Left lung (tissue), 10 donors: ENCODE results near the gene CTDNEP1. TPM values are rescaled to one million over a fixed set of nuclear protein-coding genes. Genes with fewer than 3 reads are reported as not detected.

Source experiments
- ATAC-seq: fragments of 200-7000 bp; cut with Tn5 transposase; one replicate; pipeline ENCODE4 v1.9.1; 2020; ENCODE audit warnings: moderate library complexity
- DNase-seq, 4 donors: peaks; one replicate each; pipeline ENCODE4 v3.0.0-alpha.2; 2013 to 2020
- H3K27ac ChIP-seq, 2 donors: fragments of 200-600 bp; sonication (generic) in 1 of 2; one replicate each; pipeline versions ENCODE4 v1.5.0 to v1.8.0; 2020 to 2021
- H3K27me3 ChIP-seq, 2 donors: fragments of 200-600 bp; sonication (generic) in 1 of 2; one replicate each; pipeline versions ENCODE4 v1.5.0 to v1.8.0; 2020 to 2021
- H3K36me3 ChIP-seq, 2 donors: fragments of 200-600 bp; sonication (generic) in 1 of 2; one replicate each; pipeline versions ENCODE4 v1.5.0 to v1.8.0; 2020 to 2021
- H3K4me1 ChIP-seq, 2 donors: fragments of 200-600 bp; one replicate each; pipeline ENCODE4 v1.8.0; 2021
- H3K4me3 ChIP-seq, 2 donors: fragments of 200-600 bp; sonication (generic) in 1 of 2; one replicate each; pipeline versions ENCODE4 v1.5.0 to v1.8.0; 2020 to 2021; ENCODE audit warnings: mild to moderate bottlenecking in 1 of 2
- H3K9me3 ChIP-seq, 2 donors: fragments of 200-600 bp; sonication (generic) in 1 of 2; one replicate each; pipeline versions ENCODE4 v1.5.0 to v1.8.0; 2020 to 2021
- intact Hi-C, 2 donors: fragments of 100-400 bp; cut with DNase I; formaldehyde crosslinking; loops; one replicate each; pipeline versions ENCODE4 v1.11.2 to v1.14.2; 2022
- polyA plus RNA-seq, 6 donors: library from polyadenylated mRNA; unstranded; fragments of 120-200 nt; gene quantifications; one replicate each; pipeline ENCODE4 v1.2.1, GENCODE V29; 2013; ENCODE audit not compliant: insufficient read length in 6 of 6
- total RNA-seq, 2 donors: library from RNA; stranded (reverse); fragmentation: NEBNext Ultra II Directional; extraction: Animal tissue kit (Norgen Biotek cat#: 25700); gene quantifications; one replicate each; pipeline ENCODE4 v1.2.1, GENCODE V29; 2021
- TF ChIP-seq, protein P1 (sequence below), 2 donors: fragments of 200-600 bp; sonication (generic) in 1 of 2; IDR thresholded peaks; one replicate each; pipeline versions ENCODE4 v1.5.0 to v1.8.0; 2021; ENCODE audit warnings: antibody characterized with exemption in 2 of 2
- donor health status: DM: no; HTN: yes; CAD: no.
- donor health status: DM: no; HTN: no; CAD: no.

Gene CTDNEP1
- total and polyA plus RNA-seq, 8 donors: 133 to 171 (median 146) TPM

DNA sequence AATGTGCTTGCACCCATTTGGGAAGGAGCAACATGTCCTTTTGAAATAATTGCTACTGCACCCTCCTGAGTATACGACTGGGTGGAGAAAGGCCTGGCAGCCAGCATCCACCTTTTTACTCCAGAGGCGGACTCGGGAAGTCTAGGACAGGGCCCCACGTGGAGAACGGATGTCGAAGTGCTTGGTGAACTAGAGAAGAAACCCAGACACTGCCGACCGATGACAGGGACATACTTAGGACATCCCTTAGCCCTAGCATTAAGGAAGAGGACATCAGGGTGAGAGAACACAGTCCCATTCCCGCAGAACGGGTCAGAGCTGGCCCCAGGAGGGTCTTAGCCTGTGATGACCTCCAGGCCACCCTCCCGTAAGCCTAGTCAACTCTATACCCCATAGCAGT is 39.2 kb upstream of the CTDNEP1 start:
- TF ChIP-seq, protein P1, sequence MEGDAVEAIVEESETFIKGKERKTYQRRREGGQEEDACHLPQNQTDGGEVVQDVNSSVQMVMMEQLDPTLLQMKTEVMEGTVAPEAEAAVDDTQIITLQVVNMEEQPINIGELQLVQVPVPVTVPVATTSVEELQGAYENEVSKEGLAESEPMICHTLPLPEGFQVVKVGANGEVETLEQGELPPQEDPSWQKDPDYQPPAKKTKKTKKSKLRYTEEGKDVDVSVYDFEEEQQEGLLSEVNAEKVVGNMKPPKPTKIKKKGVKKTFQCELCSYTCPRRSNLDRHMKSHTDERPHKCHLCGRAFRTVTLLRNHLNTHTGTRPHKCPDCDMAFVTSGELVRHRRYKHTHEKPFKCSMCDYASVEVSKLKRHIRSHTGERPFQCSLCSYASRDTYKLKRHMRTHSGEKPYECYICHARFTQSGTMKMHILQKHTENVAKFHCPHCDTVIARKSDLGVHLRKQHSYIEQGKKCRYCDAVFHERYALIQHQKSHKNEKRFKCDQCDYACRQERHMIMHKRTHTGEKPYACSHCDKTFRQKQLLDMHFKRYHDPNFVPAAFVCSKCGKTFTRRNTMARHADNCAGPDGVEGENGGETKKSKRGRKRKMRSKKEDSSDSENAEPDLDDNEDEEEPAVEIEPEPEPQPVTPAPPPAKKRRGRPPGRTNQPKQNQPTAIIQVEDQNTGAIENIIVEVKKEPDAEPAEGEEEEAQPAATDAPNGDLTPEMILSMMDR (IDR thresholded peaks at IDR 0.05): no peak
- Histone ChIP-seq H3K27me3 (peaks cover 24 to 87% of the 10 kb centered on the region in 2 donors), H3K36me3 (no peaks in the 10 kb centered on the region), H3K4me1 (peaks cover 9 to 21% of the 10 kb centered on the region in 2 donors), H3K27ac (no peak overlapping the region), H3K9me3 (no peaks in the 10 kb centered on the region), H3K4me3 (no peak overlapping the region)
- no peak for ATAC-seq
- no peak for DNase-seq
- intact Hi-C loops: loop anchor here (10.0 kb wide), 1 partner anchor 246 kb away; the partner anchor contains the start of gene SLC16A11 (in 2 of the 2)

DNA sequence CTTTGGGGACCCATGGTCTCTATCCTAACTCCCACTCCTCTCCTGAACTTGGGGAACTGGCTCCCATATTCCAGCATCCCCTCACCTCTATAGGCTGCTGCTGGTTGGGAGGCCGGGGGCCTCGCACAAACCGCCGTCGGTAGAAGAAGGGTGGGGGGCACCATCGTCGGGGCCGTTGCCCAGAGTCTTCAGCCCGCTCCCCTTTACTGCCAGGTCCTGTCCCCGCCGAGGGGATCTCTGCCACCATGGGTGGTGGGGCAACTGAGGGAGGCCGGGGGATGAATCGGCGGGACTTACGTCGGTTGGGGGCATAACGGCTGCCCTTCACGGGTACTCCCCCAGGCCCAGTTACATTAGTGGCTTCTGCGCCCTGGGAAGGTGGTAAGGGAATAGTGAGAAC is 38.6 kb upstream of the CTDNEP1 start:
- Histone ChIP-seq H3K4me1 (peaks cover 9 to 16% of the 10 kb centered on the region in 2 donors), H3K36me3 (no peaks in the 10 kb centered on the region), H3K9me3 (no peaks in the 10 kb centered on the region), H3K27ac (no peak overlapping the region), H3K27me3 (peaks cover 19 to 82% of the 10 kb centered on the region in 2 donors), H3K4me3 (no peak overlapping the region)
- TF ChIP-seq, protein P1 (IDR thresholded peaks at IDR 0.05): no peak
- DNase-seq: no peak
- intact Hi-C loops: loop anchor here (10.0 kb wide), 1 partner anchor 245 kb away; the partner anchor contains the start of gene SLC16A11 (in 2 of the 2)
- ATAC-seq: no peak

GRCh38 chr17:7289256-7290032 is 37.9 kb upstream of the CTDNEP1 start:
- Histone ChIP-seq H3K9me3 (no peaks in the 10 kb centered on the region), H3K4me1 (peaks cover 4 to 9% of the 10 kb centered on the region in 2 donors), H3K27ac (no peak overlapping the region), H3K4me3 (no peak overlapping the region), H3K36me3 (no peaks in the 10 kb centered on the region), H3K27me3 (peaks cover 12 to 74% of the 10 kb centered on the region in 2 donors)
- TF ChIP-seq, protein P1 (IDR thresholded peaks at IDR 0.05): no peak
- DNase-seq (no peak), ATAC-seq (no peak)
- intact Hi-C loops: loop anchor here (10.0 kb wide), 1 partner anchor 245 kb away; the partner anchor contains the start of gene SLC16A11 (in 2 of the 2)

DNA sequence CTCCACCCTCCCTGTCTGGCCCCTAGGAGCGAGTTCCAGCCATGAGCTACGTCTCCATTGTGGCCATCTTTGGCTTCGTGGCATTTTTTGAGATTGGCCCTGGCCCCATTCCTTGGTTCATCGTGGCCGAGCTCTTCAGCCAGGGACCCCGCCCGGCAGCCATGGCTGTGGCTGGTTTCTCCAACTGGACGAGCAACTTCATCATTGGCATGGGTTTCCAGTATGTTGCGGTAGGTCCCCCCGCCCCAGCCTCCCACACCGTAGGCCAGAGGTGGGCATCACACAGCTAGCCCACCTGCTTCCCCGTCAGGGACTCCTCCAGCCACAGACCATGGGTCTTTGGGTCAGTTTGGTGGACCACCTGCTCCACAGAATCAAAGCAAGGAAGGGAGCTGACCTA is 34.1 kb upstream of the CTDNEP1 start:
- Histone ChIP-seq H3K4me3 (no peak overlapping the region), H3K4me1 (peaks cover 16 to 20% of the 10 kb centered on the region in 2 donors), H3K9me3 (no peaks in the 10 kb centered on the region), H3K36me3 (no peaks in the 10 kb centered on the region), H3K27me3 (peaks cover 0 to 73% of the 10 kb centered on the region in 2 donors), H3K27ac (no peak overlapping the region)
- DNase-seq (no peak), ATAC-seq (no peak)
- TF ChIP-seq, protein P1 (IDR thresholded peaks at IDR 0.05): no peak
- intact Hi-C loops: no loop called here

- peaks cover 0 to 66% of the 10 kb centered on the region in 2 donors for H3K27me3 ChIP-seq
- no peak overlapping the region for H3K4me3 ChIP-seq
- peaks cover 17 to 24% of the 10 kb centered on the region in 2 donors for H3K4me1 ChIP-seq
- H3K27ac ChIP-seq: no peak overlapping the region
- no peaks in the 10 kb centered on the region for H3K9me3 ChIP-seq
- no peak for DNase-seq
- H3K36me3 ChIP-seq: no peaks in the 10 kb centered on the region
- intact Hi-C loops: no loop called here
- ATAC-seq: no peak
- TF ChIP-seq, protein P1 (IDR thresholded peaks at IDR 0.05): no peak
Observed at GRCh38 chr17:7284911-7285310, 33.4 kb upstream of the CTDNEP1 start.
